IMR-90 (cell line): ENCODE measurements around the gene POU4F2. TPM values are rescaled to one million over a fixed set of nuclear protein-coding genes. Genes with fewer than 3 reads are reported as not detected.

Source experiments
- ATAC-seq: fragments of 200-7000 bp; cut with Tn5 transposase; 2 replicates; pipeline ENCODE4 v1.9.1; 2020; ENCODE audit warnings: low read depth, mild to moderate bottlenecking, moderate library complexity
- BruUV-seq: library from RNA; stranded (reverse); fragments of 400-500 nt; replicated peaks from 2 replicates; lab custom pipeline; 2021; lab: Mats Ljungman, UMichigan
- CTCF ChIA-PET: fragments of 300-600 bp; formaldehyde crosslinking; extraction: SDS; loops from one replicate; lab custom pipeline; 2021; ENCODE audit warnings: antibody characterized with exemption; lab: Yijun Ruan, JAX
- POLR2A ChIA-PET: fragments of 300-600 bp; sonication (Branson Sonifier 250); formaldehyde crosslinking; loops from one replicate; lab custom pipeline; 2022; ENCODE audit warnings: antibody characterized with exemption; ENCODE audit not compliant: unreplicated experiment; lab: Charles Lee
- DNase-seq: peaks from one replicate; pipeline ENCODE4 v3.0.0; 2013
- H2AFZ ChIP-seq: replicated peaks from 2 replicates; pipeline ENCODE3; 2013; ENCODE audit warnings: low read length, mild to moderate bottlenecking; ENCODE audit not compliant: poor library complexity
- H2AK5ac ChIP-seq: 2 replicates; pipeline ENCODE4 v1.6.1; 2013; ENCODE audit warnings: low read depth, low read length, inconsistent platforms
- H2AK9ac ChIP-seq: replicated peaks from 2 replicates; pipeline ENCODE3; 2013; ENCODE audit warnings: mild to moderate bottlenecking, low read depth, low read length, moderate library complexity; ENCODE audit not compliant: poor library complexity
- H2BK120ac ChIP-seq: 2 replicates; pipeline ENCODE4 v1.6.1; 2013; ENCODE audit warnings: low read depth, low read length, inconsistent platforms
- H2BK15ac ChIP-seq: 3 replicates; pipeline ENCODE4 v1.6.1; 2013; ENCODE audit warnings: low read depth, low read length, inconsistent platforms
- H2BK20ac ChIP-seq: 2 replicates; pipeline ENCODE4 v1.6.1; 2013; ENCODE audit warnings: low read depth, mild to moderate bottlenecking, inconsistent platforms, low read length, moderate library complexity
- H2BK5ac ChIP-seq: 2 replicates; pipeline ENCODE4 v1.6.1; 2013; ENCODE audit warnings: mild to moderate bottlenecking, low read depth, low read length, inconsistent platforms; ENCODE audit not compliant: poor library complexity, severe bottlenecking
- H3K14ac ChIP-seq: replicated peaks from 2 replicates; pipeline ENCODE4 v1.6.1; 2013; ENCODE audit warnings: low read depth, low read length, inconsistent platforms
- H3K18ac ChIP-seq: 2 replicates; pipeline ENCODE4 v1.6.1; 2013; ENCODE audit warnings: low read depth, low read length, control low read depth
- H3K23ac ChIP-seq: 2 replicates; pipeline ENCODE4 v1.6.1; 2013; ENCODE audit warnings: low read depth, low read length, inconsistent platforms
- H3K27ac ChIP-seq: 2 replicates; pipeline ENCODE4 v1.5.1; 2013; ENCODE audit warnings: mild to moderate bottlenecking, control low read depth, low read length; ENCODE audit not compliant: insufficient read depth
- H3K27me3 ChIP-seq: 2 replicates; pipeline ENCODE4 v1.6.1; 2013; ENCODE audit warnings: low read length; ENCODE audit not compliant: control insufficient read depth, insufficient read depth
- H3K36me3 ChIP-seq: 2 replicates; pipeline ENCODE4 v1.6.1; 2013; ENCODE audit warnings: low read length, mixed read lengths; ENCODE audit not compliant: control insufficient read depth, insufficient read depth
- H3K4ac ChIP-seq: 2 replicates; pipeline ENCODE4 v1.6.1; 2013; ENCODE audit warnings: low read depth, low read length, inconsistent platforms
- H3K4me1 ChIP-seq: 2 replicates; pipeline ENCODE4 v1.6.1; 2013; ENCODE audit warnings: low read length, mixed read lengths; ENCODE audit not compliant: control insufficient read depth, insufficient read depth
- H3K4me2 ChIP-seq: 2 replicates; pipeline ENCODE4 v1.6.1; 2013; ENCODE audit warnings: low read depth, mild to moderate bottlenecking, control low read depth, low read length, moderate library complexity
- H3K4me3 ChIP-seq: 2 replicates; pipeline ENCODE4 v1.5.1; 2013; ENCODE audit warnings: low read depth, mild to moderate bottlenecking, control low read depth, low read length, moderate library complexity; ENCODE audit not compliant: insufficient read depth
- H3K56ac ChIP-seq: 2 replicates; pipeline ENCODE4 v1.6.1; 2013; ENCODE audit warnings: low read length, inconsistent platforms; ENCODE audit not compliant: insufficient read depth; ENCODE audit errors: extremely low read depth
- H3K79me1 ChIP-seq, 2 experiments: 2 replicates each; pipeline ENCODE4 v1.6.1; 2013; ENCODE audit warnings: low read length in 2 of 2, inconsistent platforms in 1 of 2, low read depth in 1 of 2
- H3K9ac ChIP-seq: 2 replicates; pipeline ENCODE4 v1.6.1; 2013; ENCODE audit warnings: low read depth, low read length, control low read depth
- H3K9me1 ChIP-seq: 2 replicates; pipeline ENCODE4 v1.6.1; 2013; ENCODE audit warnings: low read length, inconsistent platforms; ENCODE audit not compliant: insufficient read depth
- H3K9me3 ChIP-seq: 2 replicates; pipeline ENCODE4 v1.6.1; 2013; ENCODE audit warnings: low read length; ENCODE audit not compliant: control insufficient read depth, insufficient read depth
- H4K20me1 ChIP-seq: 2 replicates; pipeline ENCODE4 v1.6.1; 2013; ENCODE audit warnings: low read length, inconsistent platforms; ENCODE audit not compliant: insufficient read depth
- H4K5ac ChIP-seq: 2 replicates; pipeline ENCODE4 v1.6.1; 2013; ENCODE audit warnings: mild to moderate bottlenecking, low read depth, low read length, control low read depth
- H4K8ac ChIP-seq, 2 experiments: 2 replicates each; pipeline ENCODE4 v1.6.1; 2013; ENCODE audit warnings: low read depth in 2 of 2, low read length in 2 of 2, control low read depth in 1 of 2, inconsistent platforms in 1 of 2
- H4K91ac ChIP-seq: 2 replicates; pipeline ENCODE4 v1.6.1; 2013; ENCODE audit warnings: low read depth, low read length, inconsistent platforms; ENCODE audit not compliant: insufficient read depth
- BHLHE40 ChIP-seq: fragments of 150-350 bp; IDR thresholded peaks from 2 replicates; pipeline ENCODE4 v1.6.1; 2016; ENCODE audit warnings: mild to moderate bottlenecking, low read depth, low read length
- CEBPB ChIP-seq: IDR thresholded peaks from 2 replicates; pipeline ENCODE4 v1.6.1; 2012; ENCODE audit warnings: low read depth, low read length, improper control_type of control experiment
- CHD1 ChIP-seq: IDR thresholded peaks from 2 replicates; pipeline ENCODE4 v1.6.1; 2012; ENCODE audit warnings: low read depth, low read length, improper control_type of control experiment
- CTCF ChIP-seq: conservative IDR thresholded peaks from 2 replicates; pipeline ENCODE4 v1.5.1; 2012; ENCODE audit warnings: mild to moderate bottlenecking, low read depth, low read length, improper control_type of control experiment
- ELK1 ChIP-seq: fragments of 150-350 bp; IDR thresholded peaks from 2 replicates; pipeline ENCODE4 v1.6.1; 2016; ENCODE audit warnings: low read depth, mild to moderate bottlenecking, low read length, moderate library complexity, borderline replicate concordance
- FOS ChIP-seq: fragments of 150-350 bp; IDR thresholded peaks from 2 replicates; pipeline ENCODE4 v1.6.1; 2016; ENCODE audit warnings: low read depth, low read length
- MAFK ChIP-seq: IDR thresholded peaks from 2 replicates; pipeline ENCODE4 v1.6.1; 2012; ENCODE audit warnings: low read depth, low read length, improper control_type of control experiment
- MAZ ChIP-seq: IDR thresholded peaks from 2 replicates; pipeline ENCODE4 v1.6.1; 2012; ENCODE audit warnings: low read depth, mild to moderate bottlenecking, low read length, improper control_type of control experiment, moderate library complexity, borderline replicate concordance
- MXI1 ChIP-seq: IDR thresholded peaks from 2 replicates; pipeline ENCODE4 v1.6.1; 2012; ENCODE audit warnings: low read depth, mild to moderate bottlenecking, low read length, moderate library complexity, borderline replicate concordance
- NFE2L2 ChIP-seq: fragments of 150-350 bp; IDR thresholded peaks from 2 replicates; pipeline ENCODE4 v1.6.1; 2016; ENCODE audit warnings: low read depth, mild to moderate bottlenecking, low read length
- POLR2A ChIP-seq: IDR thresholded peaks from 2 replicates; pipeline ENCODE4 v1.6.1; 2012; ENCODE audit warnings: mild to moderate bottlenecking, low read depth, low read length
- RAD21 ChIP-seq: IDR thresholded peaks from 2 replicates; pipeline ENCODE4 v1.6.1; 2012; ENCODE audit warnings: low read length, improper control_type of control experiment
- RCOR1 ChIP-seq: IDR thresholded peaks from 2 replicates; pipeline ENCODE4 v1.6.1; 2012; ENCODE audit warnings: mild to moderate bottlenecking, low read length, improper control_type of control experiment; ENCODE audit not compliant: insufficient replicate concordance
- RFX5 ChIP-seq: IDR thresholded peaks from 2 replicates; pipeline ENCODE4 v1.8.0; 2012; ENCODE audit warnings: low read depth, mild to moderate bottlenecking, low read length, moderate library complexity
- SMC3 ChIP-seq: fragments of 150-350 bp; IDR thresholded peaks from 2 replicates; pipeline ENCODE4 v1.6.1; 2016; ENCODE audit warnings: low read depth, mild to moderate bottlenecking, antibody characterized with exemption, low read length, moderate library complexity
- USF2 ChIP-seq: fragments of 150-350 bp; IDR thresholded peaks from 2 replicates; pipeline ENCODE4 v1.6.1; 2017; ENCODE audit warnings: mild to moderate bottlenecking, antibody characterized with exemption, low read length, low read depth
- WGBS, 2 experiments: methylation state at CpG; one replicate each; pipeline versions ENCODE4 v1.1.5 to v1.1.7; 2013; ENCODE audit warnings: missing lambda C conversion rate in 2 of 2; ENCODE audit not compliant: insufficient read length in 1 of 2; ENCODE audit errors: extremely low coverage in 2 of 2; 5-methylcytosine and 5-hydroxymethylcytosine counted together
- dilution Hi-C: fragments of 300-500 bp; cut with HindIII; formaldehyde crosslinking; loops from one replicate; pipeline ENCODE4 v1.14.3; 2018; ENCODE audit warnings: low sequenced_read_pairs; ENCODE audit not compliant: unreplicated experiment
- in situ Hi-C: fragments of 300-500 bp; cut with MboI; formaldehyde crosslinking; loops from 3 replicates; pipeline ENCODE4 v1.14.3; 2019; ENCODE audit warnings: low sequenced_read_pairs, inconsistent platforms, mixed read lengths
- intact Hi-C: fragments of 100-400 bp; cut with micrococcal nuclease; formaldehyde crosslinking; loops from 2 replicates; pipeline ENCODE4 v1.10.0; 2022
- polyA plus RNA-seq, 3 experiments: library from polyadenylated mRNA; depleted of rRNA; stranded (reverse); fragments of >200 nt; gene quantifications; 2 replicates each; pipeline ENCODE4 v1.2.3, GENCODE V29; 2012; ENCODE audit warnings: low replicate concordance in 1 of 3
- total RNA-seq: library from RNA; depleted of rRNA; stranded (reverse); fragments of >200 nt; gene quantifications from 2 replicates; pipeline ENCODE4 v1.2.3, GENCODE V29; 2012

POU4F2 gene
- total and polyA plus RNA-seq, 2 of the 4 experiments (the other 2 are of a cell fraction), result not detected

GRCh38 chr4:146650034-146650433, 11.3 kb downstream of the POU4F2 start:
- Histone ChIP-seq H3K27me3 (peaks cover 54% of the 10 kb centered on the region), H4K8ac (no peak overlapping the region), H3K4me3 (no peak overlapping the region), H3K14ac (no peak overlapping the region), H3K18ac (no peak overlapping the region), H2AFZ (no peak overlapping the region), H3K4me1 (no peaks in the 10 kb centered on the region), H2BK5ac (no peak overlapping the region), H3K9me1 (no peaks in the 10 kb centered on the region), H3K27ac (no peak overlapping the region), H3K56ac (no peak overlapping the region), H3K9ac (no peak overlapping the region), H2BK15ac (no peak overlapping the region), H2AK5ac (no peak overlapping the region), H3K9me3 (no peaks in the 10 kb centered on the region), H2BK120ac (no peak overlapping the region), H3K36me3 (no peaks in the 10 kb centered on the region), H4K91ac (no peak overlapping the region), H2BK20ac (no peak overlapping the region), H3K79me1 (no peaks in the 10 kb centered on the region), H4K5ac (no peak overlapping the region), H3K4me2 (no peak overlapping the region), H2AK9ac (no peak overlapping the region), H3K23ac (no peak overlapping the region), H4K20me1 (no peaks in the 10 kb centered on the region), H3K4ac (no peak overlapping the region)
- ATAC-seq (no peak), DNase-seq (no peak)
- POLR2A ChIA-PET, result no interaction called here
- in situ Hi-C loops (no loop called here), dilution Hi-C loops (no loop called here), intact Hi-C loops (no loop called here)
- 0% methylated on average over 1 of the region's 4 CpGs; no CpG with 5 or more reads in 1 of the 2 experiments for WGBS, 2 experiments
- no peak for TF ChIP-seq NFE2L2
- no peak for TF ChIP-seq RAD21
- TF ChIP-seq FOS, result no peak
- no peak for TF ChIP-seq CTCF
- no peak for TF ChIP-seq SMC3
- TF ChIP-seq CHD1, result no peak
- TF ChIP-seq CEBPB, result no peak
- TF ChIP-seq MAFK, result no peak
- TF ChIP-seq USF2, result no peak
- no peak for TF ChIP-seq MAZ
- TF ChIP-seq BHLHE40, result no peak
- no peak for TF ChIP-seq RCOR1
- no peak for TF ChIP-seq POLR2A
- no peak for TF ChIP-seq RFX5
- TF ChIP-seq MXI1, result no peak
- TF ChIP-seq ELK1, result no peak
- CTCF ChIA-PET, result no interaction called here
- BruUV-seq, result no TSS peak
